Spinal cord (tissue), 10 donors: ENCODE data around the gene PUM2. TPM values are rescaled to one million over a fixed set of nuclear protein-coding genes. Genes with fewer than 3 reads are reported as not detected.
A peak's percentile ranks its signal among the peaks of the same experiment; 100 is the strongest.

ENCODE experiments used
- DNase-seq, 6 donors: peaks; one replicate each; pipeline versions ENCODE4 v3.0.0 to v3.0.0-alpha.2; 2013 to 2015; ENCODE audit warnings: low spot score in 6 of 6, low read depth in 4 of 6
- H3K27ac ChIP-seq: one replicate; pipeline ENCODE4 v1.5.1; 2013; ENCODE audit warnings: low read depth, low read length, control low read depth
- H3K27me3 ChIP-seq: one replicate; pipeline ENCODE4 v1.6.1; 2013; ENCODE audit warnings: low read length; ENCODE audit not compliant: control insufficient read depth, insufficient read depth
- H3K36me3 ChIP-seq: one replicate; pipeline ENCODE4 v1.6.1; 2013; ENCODE audit warnings: low read length; ENCODE audit not compliant: control insufficient read depth, insufficient read depth
- H3K4me1 ChIP-seq: one replicate; pipeline ENCODE4 v1.6.1; 2013; ENCODE audit warnings: low read length; ENCODE audit not compliant: control insufficient read depth, insufficient read depth
- H3K4me3 ChIP-seq: one replicate; pipeline ENCODE4 v1.5.1; 2013; ENCODE audit warnings: low read depth, low read length, control low read depth
- H3K9me3 ChIP-seq: one replicate; pipeline ENCODE4 v1.6.1; 2013; ENCODE audit warnings: low read length; ENCODE audit not compliant: control insufficient read depth, insufficient read depth
- WGBS: methylation state at CpG from one replicate; pipeline ENCODE4 v1.1.5; 2013; ENCODE audit warnings: missing lambda C conversion rate; ENCODE audit not compliant: insufficient coverage; 5-methylcytosine and 5-hydroxymethylcytosine counted together
- polyA plus RNA-seq, 2 donors: library from polyadenylated mRNA; unstranded; fragments of 120-200 nt; gene quantifications; one replicate each; pipeline ENCODE4 v1.2.1, GENCODE V29; 2013; ENCODE audit not compliant: insufficient read length in 2 of 2
- total RNA-seq, 2 donors: library from RNA; depleted of rRNA in 1 of 2; stranded (reverse); fragments of 120-200 nt in 1 of 2; fragments of >200 nt in 1 of 2; gene quantifications; one replicate each; pipeline versions ENCODE4 v1.2.3 to v1.2.4, GENCODE V29; 2013 to 2014
- donor health status: healthy.

PUM2 gene
- total and polyA plus RNA-seq, 4 donors = 51.8 to 105 (median 66.8) TPM

GRCh38 chr2:20348542-20348941, 2.1 kb downstream of the PUM2 start:
- Histone ChIP-seq H3K27me3 (no peaks in the 10 kb centered on the region), H3K4me3 (peak overlapping the region; percentile 7), H3K36me3 (peaks cover 4% of the 10 kb centered on the region), H3K9me3 (no peaks in the 10 kb centered on the region), H3K4me1 (peaks cover 26% of the 10 kb centered on the region), H3K27ac (no peak overlapping the region)
- whole genome bisulfite sequencing = 87% methylated on average over 15 of the region's 17 CpGs
- no peak for DNase-seq

- no peaks in the 10 kb centered on the region for H3K27me3 ChIP-seq
- no peak for DNase-seq
- peaks cover 4% of the 10 kb centered on the region for H3K36me3 ChIP-seq
- peaks cover 22% of the 10 kb centered on the region for H3K4me1 ChIP-seq
- H3K9me3 ChIP-seq = no peaks in the 10 kb centered on the region
- H3K27ac ChIP-seq = no peak overlapping the region
- no peak overlapping the region for H3K4me3 ChIP-seq
- whole genome bisulfite sequencing = 50% methylated on average over 2 of the region's 5 CpGs
Observed at GRCh38 chr2:20346565-20347381, 3.9 kb downstream of the PUM2 start.

GRCh38 chr2:20343128-20343527, 7.5 kb downstream of the PUM2 start:
- Histone ChIP-seq H3K27ac (no peak overlapping the region), H3K4me1 (peaks cover 13% of the 10 kb centered on the region), H3K4me3 (no peak overlapping the region), H3K9me3 (no peaks in the 10 kb centered on the region), H3K27me3 (no peaks in the 10 kb centered on the region), H3K36me3 (no peaks in the 10 kb centered on the region)
- DNase-seq = no peak
- WGBS = no CpG with 5 or more reads among the region's 2 CpGs

- Histone ChIP-seq H3K4me3 (no peak overlapping the region), H3K27me3 (no peaks in the 10 kb centered on the region), H3K27ac (no peak overlapping the region), H3K36me3 (no peaks in the 10 kb centered on the region), H3K4me1 (peaks cover 7% of the 10 kb centered on the region), H3K9me3 (no peaks in the 10 kb centered on the region)
- no CpG with 5 or more reads among the region's 1 CpG for WGBS
- no peak for DNase-seq
Observed at GRCh38 chr2:20339012-20339411, 11.6 kb downstream of the PUM2 start.

- 100% methylated on average over 1 of the region's 5 CpGs for WGBS
- Histone ChIP-seq H3K27ac (no peak overlapping the region), H3K36me3 (no peaks in the 10 kb centered on the region), H3K4me1 (peaks cover 7% of the 10 kb centered on the region), H3K27me3 (no peaks in the 10 kb centered on the region), H3K4me3 (no peak overlapping the region), H3K9me3 (no peaks in the 10 kb centered on the region)
- no peak for DNase-seq
Observed at GRCh38 chr2:20334605-20335203, 15.9 kb downstream of the PUM2 start.

GRCh38 chr2:20333738-20334137, 16.9 kb downstream of the PUM2 start:
- H3K27me3 ChIP-seq = no peaks in the 10 kb centered on the region
- H3K4me1 ChIP-seq = peaks cover 3% of the 10 kb centered on the region
- no peaks in the 10 kb centered on the region for H3K9me3 ChIP-seq
- no peak overlapping the region for H3K27ac ChIP-seq
- WGBS = 90% methylated on average over 2 of the region's 4 CpGs
- no peak overlapping the region for H3K4me3 ChIP-seq
- no peaks in the 10 kb centered on the region for H3K36me3 ChIP-seq
- DNase-seq = no peak

GRCh38 chr2:20330192-20330591, 20.5 kb downstream of the PUM2 start:
- WGBS = 0% methylated on average over 1 of the region's 3 CpGs
- no peaks in the 10 kb centered on the region for H3K27me3 ChIP-seq
- DNase-seq = peak in 2 of 6 donors; percentile 40 to 63

GRCh38 chr2:20327370-20327769, 23.3 kb downstream of the PUM2 start:
- Histone ChIP-seq H3K27ac (no peak overlapping the region), H3K4me3 (no peak overlapping the region), H3K9me3 (no peaks in the 10 kb centered on the region), H3K27me3 (no peaks in the 10 kb centered on the region), H3K36me3 (peaks cover 7% of the 10 kb centered on the region), H3K4me1 (no peaks in the 10 kb centered on the region)
- DNase-seq = no peak
- no CpG with 5 or more reads among the region's 1 CpG for WGBS

More at GRCh38 chr2:20330192-20330591, 20.5 kb downstream of the PUM2 start:
- no peaks in the 10 kb centered on the region for H3K9me3 ChIP-seq
- H3K27ac ChIP-seq = no peak overlapping the region
- no peaks in the 10 kb centered on the region for H3K4me1 ChIP-seq
- H3K36me3 ChIP-seq = peaks cover 3% of the 10 kb centered on the region
- no peak overlapping the region for H3K4me3 ChIP-seq

- H3K27me3 ChIP-seq = no peaks in the 10 kb centered on the region
- peak in 5 of 6 donors; percentile 23 to 81 (median 47) for DNase-seq
- peaks cover 10% of the 10 kb centered on the region for H3K36me3 ChIP-seq
- H3K9me3 ChIP-seq = no peaks in the 10 kb centered on the region
- H3K4me1 ChIP-seq = no peaks in the 10 kb centered on the region
- no CpG with 5 or more reads among the region's 4 CpGs for WGBS
- H3K27ac ChIP-seq = no peak overlapping the region
- no peak overlapping the region for H3K4me3 ChIP-seq
Observed at GRCh38 chr2:20326163-20326780, 24.4 kb downstream of the PUM2 start.
